ENCODE results near the gene CDK9. TPM values are rescaled to one million over a fixed set of nuclear protein-coding genes. Genes with fewer than 3 reads are reported as not detected.

Gene CDK9
- total and polyA plus RNA-seq, 2 of the 4 experiments (the other 2 are of a cell fraction) = 30.3 to 49.9 TPM

DNA sequence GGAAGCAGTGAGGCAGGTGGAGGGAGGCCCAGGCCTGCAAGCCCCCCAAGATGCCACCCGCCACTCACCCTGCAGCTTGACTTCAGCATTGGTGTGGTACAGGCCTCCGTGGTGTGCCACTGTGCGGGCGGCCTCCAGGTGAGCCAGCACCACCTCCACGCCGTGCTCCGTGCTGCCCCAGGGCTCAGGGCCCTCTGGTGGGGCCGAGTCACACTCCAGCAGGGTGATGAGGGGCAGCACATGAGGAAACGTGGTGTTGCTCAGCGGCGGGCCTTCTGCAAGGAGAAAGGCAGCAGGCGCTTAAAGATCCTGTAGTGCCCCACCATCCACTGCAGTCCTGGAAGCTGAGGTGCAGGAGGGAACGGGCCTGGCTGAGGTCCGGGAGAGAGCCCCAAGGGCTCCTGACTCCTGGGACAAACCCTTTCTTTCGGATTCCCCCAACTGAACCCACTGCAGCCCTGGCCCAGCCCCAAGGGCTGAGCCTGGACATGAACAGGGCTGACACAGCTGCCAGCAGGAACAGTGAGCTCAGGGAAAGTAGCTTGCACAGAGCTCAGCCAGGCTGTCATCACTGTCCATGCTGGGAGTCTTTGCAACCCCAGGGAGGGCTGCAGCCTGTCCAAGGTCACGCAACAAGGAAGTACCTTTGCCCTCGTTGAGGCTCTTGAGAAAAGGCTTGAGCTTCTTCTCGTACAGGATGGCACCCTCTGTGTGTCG, 46.1 kb upstream of the CDK9 start:
- Histone ChIP-seq H2BK120ac (ENCODE audit: low read depth, low read length) (no peak overlapping the region), H3K14ac (replicated peaks; ENCODE audit: low read depth, low read length) (no peak overlapping the region), H4K91ac (ENCODE audit: insufficient read depth, low read depth, low read length) (no peak overlapping the region), H3K23ac (ENCODE audit: low read depth, low read length) (peak overlapping the region; percentile 9; the same call in 1 of the 2 replicates), H3K9ac (ENCODE audit: low read depth, low read length) (no peak overlapping the region), H3K27me3 (ENCODE audit: control insufficient read depth, insufficient read depth, low read length) (peaks cover 8% of the 10 kb centered on the region; the same call in 1 of the 2 replicates), H3K4ac (ENCODE audit: low read depth, low read length) (peak overlapping the region; percentile 10; the same call in 1 of the 2 replicates), H4K20me1 (ENCODE audit: insufficient read depth, low read length) (peaks cover 7% of the 10 kb centered on the region; the same call in 1 of the 2 replicates), H2BK15ac (ENCODE audit: low read depth, low read length) (no peak overlapping the region), H3K18ac (ENCODE audit: low read depth, low read length) (no peak overlapping the region), H3K4me1 (ENCODE audit: control insufficient read depth, insufficient read depth, low read length) (no peaks in the 10 kb centered on the region), H3K27ac (ENCODE audit: insufficient read depth, low read length) (no peak overlapping the region), H3K4me2 (ENCODE audit: low read depth, low read length) (no peak overlapping the region), H3K56ac (ENCODE audit: extremely low read depth, insufficient read depth, low read length) (no peak overlapping the region), H3K9me3 (ENCODE audit: control insufficient read depth, insufficient read depth, low read length) (no peaks in the 10 kb centered on the region), H4K5ac (ENCODE audit: low read depth, low read length) (no peak overlapping the region), H2AK9ac (replicated peaks; ENCODE audit: low read depth, low read length, poor library complexity) (peak overlapping the region; percentile 50), H2BK5ac (ENCODE audit: low read depth, low read length, poor library complexity, severe bottlenecking) (no peak overlapping the region), H2AK5ac (ENCODE audit: low read depth, low read length) (peak overlapping the region; percentile 61; the same call in 1 of the 2 replicates), H2BK20ac (ENCODE audit: low read depth, low read length) (peak overlapping the region; percentile 23; the same call in 1 of the 2 replicates), H4K8ac (ENCODE audit: low read depth in 2 of 2, low read length in 2 of 2) (no peak overlapping the region), H2AFZ (replicated peaks; ENCODE audit: low read length, poor library complexity) (peak overlapping the region; percentile 56), H3K9me1 (ENCODE audit: insufficient read depth, low read length) (0 out of 2 replicates have a peak, but pooled peaks cover 5% of the 10 kb centered on the region), H3K36me3 (ENCODE audit: control insufficient read depth, insufficient read depth, low read length) (no peaks in the 10 kb centered on the region), H3K79me1 (ENCODE audit: low read depth in 1 of 2, low read length in 2 of 2) (no peaks in the 10 kb centered on the region), H3K4me3 (ENCODE audit: insufficient read depth, low read depth, low read length) (no peak overlapping the region)
- ATAC-seq (ENCODE audit: low read depth) = no peak
- dilution Hi-C loops (cut with HindIII; ENCODE audit: low sequenced_read_pairs, unreplicated experiment) = no loop called here
- no peak for DNase-seq
- WGBS, 2 experiments (ENCODE audit: extremely low coverage in 2 of 2, insufficient read length in 1 of 2) = 82% methylated on average over 14 of the region's 19 CpGs; no CpG with 5 or more reads in 1 of the 2 experiments
- BruUV-seq (replicated peaks) = no TSS peak
- intact Hi-C loops (cut with micrococcal nuclease) = loop anchor here (5.0 kb wide), 1 partner anchor 378 kb away; no protein-coding TSS in a partner anchor
- TF ChIP-seq CEBPB (IDR thresholded peaks at IDR 0.05; ENCODE audit: low read depth, low read length) (no peak), CHD1 (IDR thresholded peaks at IDR 0.05; ENCODE audit: low read depth, low read length) (no peak), FOS (IDR thresholded peaks at IDR 0.05; ENCODE audit: low read depth, low read length) (no peak), MXI1 (IDR thresholded peaks at IDR 0.05; ENCODE audit: borderline replicate concordance, low read depth, low read length) (no peak), RCOR1 (IDR thresholded peaks at IDR 0.05; ENCODE audit: insufficient replicate concordance, low read length) (no peak), MAFK (IDR thresholded peaks at IDR 0.05; ENCODE audit: low read depth, low read length) (no peak), RAD21 (IDR thresholded peaks at IDR 0.05; ENCODE audit: low read length) (no peak), BHLHE40 (IDR thresholded peaks at IDR 0.05; ENCODE audit: low read depth, low read length) (no peak), NFE2L2 (IDR thresholded peaks at IDR 0.05; ENCODE audit: low read depth, low read length) (no peak), POLR2A (IDR thresholded peaks at IDR 0.05; ENCODE audit: low read depth, low read length) (no peak)
- TF ChIP-seq, protein P1, sequence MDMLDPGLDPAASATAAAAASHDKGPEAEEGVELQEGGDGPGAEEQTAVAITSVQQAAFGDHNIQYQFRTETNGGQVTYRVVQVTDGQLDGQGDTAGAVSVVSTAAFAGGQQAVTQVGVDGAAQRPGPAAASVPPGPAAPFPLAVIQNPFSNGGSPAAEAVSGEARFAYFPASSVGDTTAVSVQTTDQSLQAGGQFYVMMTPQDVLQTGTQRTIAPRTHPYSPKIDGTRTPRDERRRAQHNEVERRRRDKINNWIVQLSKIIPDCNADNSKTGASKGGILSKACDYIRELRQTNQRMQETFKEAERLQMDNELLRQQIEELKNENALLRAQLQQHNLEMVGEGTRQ (IDR thresholded peaks at IDR 0.05; ENCODE audit: low read depth, low read length) = no peak
- TF ChIP-seq, protein P2, sequence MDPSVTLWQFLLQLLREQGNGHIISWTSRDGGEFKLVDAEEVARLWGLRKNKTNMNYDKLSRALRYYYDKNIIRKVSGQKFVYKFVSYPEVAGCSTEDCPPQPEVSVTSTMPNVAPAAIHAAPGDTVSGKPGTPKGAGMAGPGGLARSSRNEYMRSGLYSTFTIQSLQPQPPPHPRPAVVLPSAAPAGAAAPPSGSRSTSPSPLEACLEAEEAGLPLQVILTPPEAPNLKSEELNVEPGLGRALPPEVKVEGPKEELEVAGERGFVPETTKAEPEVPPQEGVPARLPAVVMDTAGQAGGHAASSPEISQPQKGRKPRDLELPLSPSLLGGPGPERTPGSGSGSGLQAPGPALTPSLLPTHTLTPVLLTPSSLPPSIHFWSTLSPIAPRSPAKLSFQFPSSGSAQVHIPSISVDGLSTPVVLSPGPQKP (IDR thresholded peaks at IDR 0.05; ENCODE audit: borderline replicate concordance, low read depth, low read length) = no peak
- TF ChIP-seq, protein P3, sequence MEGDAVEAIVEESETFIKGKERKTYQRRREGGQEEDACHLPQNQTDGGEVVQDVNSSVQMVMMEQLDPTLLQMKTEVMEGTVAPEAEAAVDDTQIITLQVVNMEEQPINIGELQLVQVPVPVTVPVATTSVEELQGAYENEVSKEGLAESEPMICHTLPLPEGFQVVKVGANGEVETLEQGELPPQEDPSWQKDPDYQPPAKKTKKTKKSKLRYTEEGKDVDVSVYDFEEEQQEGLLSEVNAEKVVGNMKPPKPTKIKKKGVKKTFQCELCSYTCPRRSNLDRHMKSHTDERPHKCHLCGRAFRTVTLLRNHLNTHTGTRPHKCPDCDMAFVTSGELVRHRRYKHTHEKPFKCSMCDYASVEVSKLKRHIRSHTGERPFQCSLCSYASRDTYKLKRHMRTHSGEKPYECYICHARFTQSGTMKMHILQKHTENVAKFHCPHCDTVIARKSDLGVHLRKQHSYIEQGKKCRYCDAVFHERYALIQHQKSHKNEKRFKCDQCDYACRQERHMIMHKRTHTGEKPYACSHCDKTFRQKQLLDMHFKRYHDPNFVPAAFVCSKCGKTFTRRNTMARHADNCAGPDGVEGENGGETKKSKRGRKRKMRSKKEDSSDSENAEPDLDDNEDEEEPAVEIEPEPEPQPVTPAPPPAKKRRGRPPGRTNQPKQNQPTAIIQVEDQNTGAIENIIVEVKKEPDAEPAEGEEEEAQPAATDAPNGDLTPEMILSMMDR (conservative IDR thresholded peaks at IDR 0.05; ENCODE audit: low read depth, low read length) = no peak
- ChIA-PET CTCF (interaction anchor here (1.4 kb wide), 1 partner anchor 23 kb away, joined by 4 read pairs; no protein-coding TSS in a partner anchor), POLR2A (ENCODE audit: unreplicated experiment) (no interaction called here)
- in situ Hi-C loops (cut with MboI; ENCODE audit: low sequenced_read_pairs) = loop anchor here (5.0 kb wide), 1 partner anchor 43 kb away; no protein-coding TSS in a partner anchor
